ENCODE measurements around the gene IP6K3.
A peak's percentile ranks its signal among the peaks of the same experiment; 100 is the strongest.

Gene IP6K3, protein sequence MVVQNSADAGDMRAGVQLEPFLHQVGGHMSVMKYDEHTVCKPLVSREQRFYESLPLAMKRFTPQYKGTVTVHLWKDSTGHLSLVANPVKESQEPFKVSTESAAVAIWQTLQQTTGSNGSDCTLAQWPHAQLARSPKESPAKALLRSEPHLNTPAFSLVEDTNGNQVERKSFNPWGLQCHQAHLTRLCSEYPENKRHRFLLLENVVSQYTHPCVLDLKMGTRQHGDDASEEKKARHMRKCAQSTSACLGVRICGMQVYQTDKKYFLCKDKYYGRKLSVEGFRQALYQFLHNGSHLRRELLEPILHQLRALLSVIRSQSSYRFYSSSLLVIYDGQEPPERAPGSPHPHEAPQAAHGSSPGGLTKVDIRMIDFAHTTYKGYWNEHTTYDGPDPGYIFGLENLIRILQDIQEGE

DNA sequence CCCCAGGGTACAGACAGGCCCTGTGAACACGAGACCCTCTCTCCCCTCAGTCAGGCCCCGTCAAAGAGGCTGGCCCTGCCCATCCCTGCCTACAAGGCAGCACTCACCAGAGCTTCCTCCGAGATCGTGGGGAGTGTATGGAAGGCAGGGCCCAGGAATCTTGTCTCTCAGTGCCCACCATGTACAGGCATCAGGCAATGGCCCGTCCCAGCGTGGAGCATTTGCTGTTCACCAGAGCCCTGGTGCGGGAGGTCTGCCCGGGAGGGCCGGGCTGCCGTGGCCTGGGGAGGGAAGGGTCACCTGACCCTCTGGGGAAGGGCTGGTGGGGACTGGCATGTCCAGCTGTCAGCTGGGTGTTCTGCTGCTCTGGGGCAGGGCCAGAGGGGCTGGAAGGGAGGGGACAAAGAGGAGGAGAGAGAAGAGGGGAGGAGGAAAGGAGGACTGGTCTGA is at the start of gene IP6K3:
IP6K3 (minus strand) TSS at position 255 of the 450 bp plus-strand sequence. CDS start 11,429 bp downstream, outside the sequence.
- no peak for DNase-seq

DNA sequence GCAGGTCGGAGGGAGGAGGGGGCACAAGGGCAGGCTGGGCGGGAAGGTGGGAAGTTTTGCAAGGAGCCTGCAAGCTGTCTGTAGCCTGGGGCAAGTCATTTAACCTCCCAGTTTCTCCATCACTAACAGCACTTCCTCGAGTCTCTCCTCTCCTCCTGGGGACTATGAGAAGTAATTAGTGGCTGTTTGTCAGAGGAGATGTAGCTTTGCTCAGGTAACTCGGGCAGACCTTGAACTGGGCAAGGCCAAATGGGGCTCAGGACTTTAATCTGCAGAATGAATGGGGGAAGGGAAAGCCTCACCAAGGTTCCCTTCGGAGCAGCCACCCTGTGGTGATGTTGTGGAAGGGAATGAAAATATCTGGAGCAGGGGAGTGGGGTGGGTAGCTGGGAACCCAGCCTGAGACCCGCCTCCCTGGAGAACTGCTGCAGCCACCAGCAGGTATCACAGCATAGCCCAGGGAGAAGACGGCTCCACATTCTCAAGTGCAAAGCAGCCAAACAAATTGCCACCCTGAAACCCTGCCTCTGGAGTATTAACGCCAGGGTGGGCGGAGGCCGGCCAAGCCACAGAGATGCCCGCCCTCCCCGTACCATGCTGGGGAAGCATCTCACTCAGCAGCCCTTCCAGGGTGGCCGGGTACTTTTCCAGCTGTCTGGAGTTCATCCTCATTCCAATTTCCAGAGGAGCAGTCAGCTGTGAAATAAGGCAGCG is 48.4 kb upstream of the IP6K3 start:
- no peak for DNase-seq

DNA sequence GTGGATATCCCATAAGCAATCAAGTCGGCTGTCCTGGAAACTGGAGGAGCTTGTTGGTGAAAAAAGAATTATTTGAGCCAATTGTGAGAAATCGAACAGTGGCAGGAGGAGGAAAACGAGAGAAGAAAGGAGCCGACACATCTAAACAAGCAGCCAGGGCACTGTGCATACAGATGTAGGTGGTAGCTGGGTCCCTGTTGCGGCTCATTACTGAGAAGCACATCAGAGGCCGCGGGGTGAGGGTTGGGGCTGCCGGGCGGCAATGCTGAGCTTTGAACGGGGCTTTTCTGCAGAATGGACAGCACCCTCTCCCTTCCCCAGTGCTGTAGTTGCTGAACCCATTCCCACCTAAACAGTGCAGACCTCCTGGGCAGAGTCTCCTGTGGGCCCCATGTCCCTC is 46.3 kb upstream of the IP6K3 start:
- no peak for DNase-seq

DNA sequence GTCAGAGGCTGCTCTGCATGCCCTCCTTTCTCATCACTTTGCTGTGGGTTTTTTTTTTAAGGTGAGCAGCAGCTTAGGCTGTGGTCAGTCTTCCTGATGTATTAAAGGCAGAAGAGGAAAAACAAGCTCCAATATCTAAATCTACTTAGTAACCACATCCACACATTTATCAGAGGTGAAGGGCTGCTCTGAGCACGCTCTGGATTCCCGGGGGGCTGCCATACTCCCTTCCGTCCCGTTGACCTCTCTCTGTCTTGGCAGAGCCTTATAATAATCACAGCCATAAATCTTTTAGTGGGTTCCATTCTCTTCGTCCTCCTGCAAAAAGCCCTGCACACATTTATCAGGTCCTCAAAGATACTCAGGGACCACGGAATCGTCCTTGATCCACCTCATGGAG is 44.9 kb upstream of the IP6K3 start:
- no peak for DNase-seq

DNA sequence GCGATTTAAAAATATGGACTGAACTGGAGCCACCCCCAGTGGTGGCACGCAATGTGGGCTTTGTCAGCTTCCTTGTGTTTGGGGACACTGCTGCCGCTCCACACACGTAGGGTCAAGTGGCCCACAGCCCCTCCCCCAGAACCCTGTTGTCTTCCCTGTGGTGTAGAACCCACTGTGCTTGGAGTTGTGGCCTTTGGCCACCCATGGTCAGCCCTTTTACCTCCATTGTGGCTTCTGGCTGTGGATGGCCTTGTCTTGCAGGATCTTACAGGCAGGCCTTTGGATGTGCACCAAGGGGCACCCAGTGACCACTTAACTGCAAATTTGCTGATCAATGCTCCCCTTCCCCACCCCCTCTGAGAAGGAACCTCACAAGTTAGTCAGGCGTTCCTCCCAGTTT is 44.2 kb upstream of the IP6K3 start:
- no peak for DNase-seq

DNA sequence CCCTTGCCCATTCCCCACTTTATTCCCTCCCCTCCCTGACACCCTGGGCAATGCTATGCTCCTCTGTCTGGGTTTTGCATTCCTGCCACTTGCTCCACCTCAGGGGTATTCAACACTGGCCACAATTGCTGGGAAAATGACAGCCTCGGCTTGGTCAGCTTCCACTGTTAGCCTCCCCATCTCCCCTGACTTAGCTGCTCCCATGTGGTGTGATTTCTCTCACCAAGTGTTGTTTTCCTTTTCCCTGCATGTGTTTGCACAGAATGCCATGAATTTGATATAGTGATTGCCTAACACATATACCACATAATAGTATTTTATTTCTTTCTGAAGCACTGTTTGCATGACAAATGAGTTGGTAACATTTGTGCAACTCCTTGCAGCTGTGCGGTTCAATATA is 43.7 kb upstream of the IP6K3 start:
- DNase-seq = no peak

DNA sequence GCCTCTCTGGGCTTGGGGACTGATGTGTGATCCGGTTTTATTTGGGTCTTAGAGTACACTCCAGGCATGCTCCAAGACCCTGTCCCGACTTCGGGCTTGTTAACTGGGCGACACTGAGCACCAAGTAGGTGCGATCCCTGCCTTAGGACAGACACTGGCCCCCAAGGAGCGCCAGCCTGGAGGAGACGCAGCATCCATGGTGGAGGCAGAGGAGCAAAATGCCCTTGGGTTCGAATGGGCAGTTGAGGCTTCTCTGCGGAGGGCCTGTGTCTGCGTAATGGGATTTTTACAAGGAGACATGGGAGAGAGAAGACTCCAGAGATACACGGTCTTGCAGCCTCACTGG is 42.8 kb upstream of the IP6K3 start:
- no peak for DNase-seq

DNA sequence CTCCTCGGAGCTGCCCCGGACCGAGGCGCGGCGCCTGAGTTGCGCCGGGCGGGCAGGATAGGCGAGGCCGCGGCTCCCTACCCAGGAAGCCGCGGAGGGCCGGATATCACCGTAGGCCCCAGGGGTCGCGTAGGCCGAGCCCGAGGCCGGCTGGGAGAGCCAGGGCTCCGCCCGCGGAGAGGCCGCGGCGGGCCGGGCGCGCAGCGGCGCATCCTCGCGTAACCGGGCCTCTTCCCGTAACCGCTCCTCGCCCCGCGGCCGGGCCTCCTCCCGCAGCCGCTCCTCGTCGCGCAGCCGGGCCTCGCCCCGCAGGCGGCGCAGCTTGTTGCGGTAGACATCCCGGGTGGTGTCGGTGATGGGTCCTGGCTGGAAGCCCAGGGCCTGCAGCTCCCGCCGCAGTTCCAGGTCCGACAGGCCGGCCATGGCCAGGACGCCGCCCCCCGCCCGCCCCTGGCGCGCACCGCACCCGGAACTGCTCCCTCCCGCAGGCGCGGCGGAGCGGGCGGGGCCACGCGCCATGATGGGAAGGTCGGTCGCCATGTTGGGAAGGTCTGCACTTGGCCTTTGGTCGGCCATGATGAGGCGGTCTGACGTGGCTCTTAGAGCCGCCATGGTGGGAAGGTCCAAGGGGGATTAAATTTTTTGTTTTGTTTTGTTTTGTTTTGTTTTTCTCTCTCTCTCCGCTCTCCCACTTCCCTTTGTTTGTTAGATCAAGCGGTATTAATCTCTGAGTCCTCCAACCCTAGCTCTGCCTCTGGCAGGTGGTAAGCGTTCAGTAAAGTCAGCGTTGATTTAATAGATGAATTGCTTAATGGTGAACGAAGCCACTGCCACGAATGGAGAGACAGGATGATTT is 42.2 kb upstream of the IP6K3 start, which contains the start of gene LEMD2:
LEMD2 (minus strand) TSS at position 437 of the 856 bp plus-strand sequence; CDS start at position 423, 14 bp downstream.
- DNase-seq = peak; percentile 94

DNA sequence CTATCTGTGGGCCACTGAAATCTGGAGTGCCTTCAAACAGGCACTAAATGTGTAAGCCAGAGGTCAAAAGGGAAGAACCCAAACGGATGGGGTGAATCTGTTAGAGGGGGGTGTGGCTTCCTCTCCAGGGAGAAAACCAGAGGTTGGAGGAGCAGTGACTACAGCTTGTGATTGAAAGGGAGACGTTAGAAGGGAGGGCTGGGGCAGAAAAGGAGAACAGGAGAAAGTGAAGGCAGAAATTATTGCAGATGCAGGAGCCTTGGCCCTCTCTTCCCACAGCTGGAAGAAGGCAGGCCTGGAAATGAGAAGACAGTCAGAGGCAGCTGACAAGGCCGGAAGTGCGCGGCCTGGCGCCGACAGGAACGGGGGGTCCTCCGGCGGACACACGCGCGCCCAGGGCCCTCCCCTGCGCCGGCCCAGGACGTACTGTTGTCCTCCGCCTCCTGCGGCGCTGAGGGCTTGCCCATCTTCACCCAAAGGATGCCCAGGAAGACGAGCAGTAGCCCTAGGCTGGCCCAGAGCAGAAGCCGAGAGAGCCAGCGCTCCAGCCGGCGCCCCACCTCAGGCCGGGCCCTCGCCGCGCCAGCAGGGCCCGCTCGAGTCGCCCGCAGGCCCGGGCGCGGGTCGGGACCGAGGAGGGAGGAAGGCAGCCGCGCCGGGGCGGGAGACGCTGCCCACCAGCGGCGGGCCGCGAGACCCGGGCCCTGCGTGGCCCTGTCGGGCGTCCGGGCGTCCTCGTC is 41.4 kb upstream of the IP6K3 start:
- DNase-seq = peak; percentile 67

DNA sequence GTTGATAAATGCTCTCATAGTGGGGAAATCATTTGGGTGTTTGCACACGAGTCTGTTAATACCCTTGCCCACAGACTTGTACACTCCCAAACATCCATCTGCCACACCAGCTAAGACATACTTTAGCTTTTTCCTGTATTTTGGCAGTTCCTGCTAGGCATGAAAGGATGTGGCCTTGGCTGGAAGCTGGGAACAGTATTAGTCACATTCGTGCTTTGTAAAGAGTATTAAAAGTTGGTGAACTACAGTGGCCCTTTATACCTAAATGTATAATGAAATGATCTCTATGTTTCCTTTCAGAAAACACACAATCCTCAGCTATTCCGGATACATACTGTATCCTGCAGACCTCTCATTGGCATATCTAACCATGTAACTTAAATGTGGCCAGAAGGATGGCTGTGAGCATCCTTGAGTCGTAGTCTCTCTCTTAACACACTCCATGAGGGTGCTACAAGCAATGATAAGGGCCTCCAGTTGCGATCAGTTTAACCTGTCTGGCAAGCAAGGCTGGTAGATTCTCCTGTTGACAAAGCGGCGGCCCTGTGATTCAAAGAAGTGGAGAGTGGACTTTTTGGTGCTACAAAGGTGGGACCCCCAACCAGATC is 40.7 kb upstream of the IP6K3 start:
- no peak for DNase-seq

DNA sequence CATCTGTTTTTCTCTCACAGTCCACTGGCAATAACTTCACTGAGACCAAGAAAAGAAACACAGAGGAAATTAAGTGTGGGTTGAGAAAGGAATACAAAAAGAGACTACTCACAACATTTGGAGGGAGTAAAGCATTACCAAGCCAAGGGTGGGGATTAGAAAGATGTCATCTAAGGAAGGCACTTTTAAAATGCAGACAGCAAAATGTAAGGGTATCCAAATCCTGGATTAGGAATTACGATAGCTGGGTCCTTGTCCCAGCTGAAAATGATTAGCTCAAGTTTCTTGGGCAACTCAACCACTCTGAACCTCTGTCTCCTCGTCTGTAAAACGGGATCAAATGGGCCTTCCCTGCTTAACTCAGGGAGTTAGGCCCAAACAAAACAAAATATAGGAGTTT is 40.0 kb upstream of the IP6K3 start:
- DNase-seq = no peak

DNA sequence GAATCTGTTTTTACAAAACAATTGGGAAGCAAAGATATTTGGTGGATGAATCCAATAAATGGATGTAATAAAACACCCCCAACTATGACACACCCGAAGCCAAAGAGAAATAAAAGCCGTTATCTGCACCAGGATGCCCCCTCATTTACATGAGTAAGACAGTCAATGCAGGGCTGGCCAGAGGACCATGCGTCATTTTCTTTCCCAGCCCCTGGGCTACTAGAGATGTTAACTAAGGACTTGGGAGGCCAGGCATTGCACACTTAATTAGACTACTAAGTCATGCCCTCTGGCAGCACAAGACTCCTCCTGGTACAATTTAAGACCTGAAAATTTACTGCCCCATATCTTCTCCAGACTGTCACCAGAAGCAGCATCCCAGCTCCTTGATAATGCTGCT is 39.1 kb upstream of the IP6K3 start:
- no peak for DNase-seq

DNA sequence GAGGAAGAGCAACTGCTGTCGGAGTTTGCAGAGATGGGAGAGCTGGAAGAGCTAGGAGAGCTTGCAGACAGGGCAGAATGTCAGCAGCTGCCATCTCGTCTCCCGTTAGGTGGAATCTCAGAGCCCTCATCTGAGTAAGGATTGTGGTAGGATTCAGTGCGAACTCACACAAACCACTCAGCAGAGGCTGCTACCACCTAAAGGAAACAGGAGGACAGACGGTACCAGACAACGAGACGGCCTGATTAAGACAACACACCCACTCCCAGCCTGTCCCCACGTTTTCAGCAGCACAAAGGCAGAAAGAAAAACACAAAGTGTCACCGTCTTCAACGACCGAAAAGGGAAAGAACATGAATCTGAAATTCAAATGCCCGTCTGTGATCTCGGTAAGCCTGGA is 38.1 kb upstream of the IP6K3 start:
- no peak for DNase-seq

DNA sequence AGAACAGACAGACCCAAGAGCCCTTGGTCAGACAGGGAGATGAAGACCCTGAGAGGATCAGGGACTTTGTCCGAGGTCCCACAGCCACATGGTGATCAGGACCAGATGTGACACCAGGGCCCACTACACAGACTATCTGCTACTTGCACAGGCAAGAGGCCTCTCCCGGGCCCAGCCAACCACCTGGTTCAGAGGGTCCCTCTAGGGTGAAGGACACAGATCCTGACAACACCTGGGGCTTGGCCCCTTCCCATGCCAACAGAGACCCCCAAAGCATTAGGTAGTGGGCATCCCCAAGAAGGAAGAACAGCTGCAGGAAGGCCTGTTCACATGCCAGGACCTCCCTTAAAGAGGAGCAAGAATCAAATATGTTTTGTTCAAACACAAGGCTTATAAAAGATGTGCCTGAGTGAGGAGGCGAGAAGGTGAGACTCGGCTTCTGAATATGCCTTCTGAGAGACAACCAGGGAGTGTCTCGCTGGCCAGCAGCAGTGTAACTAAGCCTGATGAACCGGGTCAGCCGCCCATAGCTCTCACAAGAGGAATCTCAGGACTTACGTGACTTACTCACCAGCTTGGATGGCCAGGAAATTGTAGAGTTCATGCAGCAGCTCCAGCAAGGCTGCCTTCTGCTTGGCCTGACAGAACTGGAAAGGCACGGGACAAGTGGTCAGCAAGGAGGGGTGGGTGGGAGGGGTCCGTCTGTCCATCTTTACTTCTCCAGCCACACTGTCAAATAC is 37.2 kb upstream of the IP6K3 start:
- DNase-seq = no peak

DNA sequence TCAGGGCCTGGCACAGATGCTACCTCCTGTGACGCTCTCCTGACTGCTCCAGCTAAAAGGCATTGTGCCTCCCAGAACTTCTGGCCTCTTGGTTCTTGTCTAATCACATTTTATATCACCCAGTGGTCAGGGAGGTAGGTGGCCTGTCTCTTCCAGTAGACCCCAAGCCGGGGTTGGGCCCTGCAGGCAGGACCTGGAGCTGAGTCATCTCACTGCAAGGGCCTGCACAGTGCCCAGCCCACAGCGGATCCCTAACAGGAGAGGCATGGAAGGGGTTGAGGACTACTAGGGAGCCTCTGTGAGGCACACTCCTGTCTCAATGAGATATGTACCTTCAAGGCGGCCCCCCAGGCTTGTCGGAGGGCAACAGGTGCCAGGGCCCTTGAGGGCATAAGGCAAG is 35.9 kb upstream of the IP6K3 start:
- no peak for DNase-seq

DNA sequence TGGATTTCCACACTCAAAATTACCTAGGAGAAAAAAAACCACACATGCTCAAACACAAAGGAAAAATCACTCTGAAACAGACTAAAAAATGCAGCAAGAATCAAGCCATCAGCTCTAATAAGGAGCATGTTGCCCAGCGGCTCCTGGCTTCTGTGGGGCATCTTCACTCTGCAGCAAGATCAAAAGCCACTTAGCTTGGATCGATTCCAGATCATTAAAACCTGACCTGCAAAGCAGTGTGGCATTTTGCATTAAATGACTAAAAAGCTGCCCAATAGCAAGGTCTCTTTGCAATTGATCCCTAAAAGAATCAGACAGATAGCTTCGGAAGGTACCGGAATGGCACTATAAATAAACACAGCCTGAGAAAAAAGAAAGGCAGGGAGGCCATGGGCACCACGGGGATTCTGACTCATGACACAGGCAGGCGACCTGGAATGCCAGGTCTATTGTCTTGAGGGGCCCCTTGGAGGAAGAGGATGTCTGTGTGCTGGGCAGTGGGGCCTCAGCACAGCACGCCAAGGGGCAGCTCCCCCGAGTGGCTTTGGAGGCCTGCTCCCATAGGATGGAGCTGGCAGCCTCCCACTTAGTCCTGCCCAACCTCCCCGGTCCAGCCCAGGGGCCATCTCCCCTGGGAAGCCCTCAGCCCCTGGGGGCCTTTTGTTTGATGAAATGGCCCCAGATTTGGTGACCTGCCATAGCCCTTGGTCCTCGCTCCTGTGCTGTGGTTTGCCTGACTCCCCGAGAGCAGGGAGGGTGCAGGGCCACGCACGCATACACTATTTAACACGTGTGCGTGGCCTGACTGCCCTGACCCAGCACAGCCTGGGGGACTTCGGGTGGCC is 34.6 kb upstream of the IP6K3 start:
- no peak for DNase-seq

DNA sequence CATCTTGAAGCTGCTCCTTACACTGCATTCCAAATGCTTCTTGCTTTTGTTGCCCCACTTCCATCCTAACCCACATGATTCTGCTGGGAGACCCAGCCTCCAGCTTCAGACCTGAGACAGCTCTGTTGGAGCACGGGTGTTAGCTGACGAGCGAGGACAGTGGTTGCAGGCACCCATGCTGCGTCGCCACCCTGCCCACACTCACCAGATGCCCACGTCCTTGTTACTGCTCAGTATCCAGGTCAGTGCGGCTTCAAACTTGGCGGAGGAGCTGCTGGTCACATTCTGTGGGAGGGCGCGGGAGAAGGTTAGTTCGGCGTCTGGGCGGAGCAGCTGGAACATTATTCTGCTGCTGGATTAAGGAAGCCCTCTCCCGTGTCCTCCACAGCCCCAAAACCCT is 33.2 kb upstream of the IP6K3 start:
- no peak for DNase-seq

DNA sequence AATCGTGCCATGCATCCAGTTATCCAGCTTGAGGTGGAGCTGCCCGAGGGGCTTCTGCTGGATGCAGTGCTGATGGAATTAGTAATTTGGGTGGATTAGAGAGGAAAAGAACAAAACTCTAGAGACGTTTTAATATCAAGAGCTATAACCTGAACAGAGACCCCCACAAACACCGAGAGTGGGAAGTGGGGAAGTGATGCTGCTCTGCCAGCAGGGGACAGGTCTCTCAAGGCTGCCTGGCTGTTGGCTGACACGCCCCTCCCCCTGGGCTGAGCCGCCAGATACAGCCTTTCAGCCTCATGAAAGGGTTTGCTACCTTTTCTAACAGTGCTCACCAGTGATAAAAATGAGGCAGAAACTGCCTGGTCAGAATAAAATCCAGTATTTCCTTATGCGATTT is 32.6 kb upstream of the IP6K3 start:
- no peak for DNase-seq

DNA sequence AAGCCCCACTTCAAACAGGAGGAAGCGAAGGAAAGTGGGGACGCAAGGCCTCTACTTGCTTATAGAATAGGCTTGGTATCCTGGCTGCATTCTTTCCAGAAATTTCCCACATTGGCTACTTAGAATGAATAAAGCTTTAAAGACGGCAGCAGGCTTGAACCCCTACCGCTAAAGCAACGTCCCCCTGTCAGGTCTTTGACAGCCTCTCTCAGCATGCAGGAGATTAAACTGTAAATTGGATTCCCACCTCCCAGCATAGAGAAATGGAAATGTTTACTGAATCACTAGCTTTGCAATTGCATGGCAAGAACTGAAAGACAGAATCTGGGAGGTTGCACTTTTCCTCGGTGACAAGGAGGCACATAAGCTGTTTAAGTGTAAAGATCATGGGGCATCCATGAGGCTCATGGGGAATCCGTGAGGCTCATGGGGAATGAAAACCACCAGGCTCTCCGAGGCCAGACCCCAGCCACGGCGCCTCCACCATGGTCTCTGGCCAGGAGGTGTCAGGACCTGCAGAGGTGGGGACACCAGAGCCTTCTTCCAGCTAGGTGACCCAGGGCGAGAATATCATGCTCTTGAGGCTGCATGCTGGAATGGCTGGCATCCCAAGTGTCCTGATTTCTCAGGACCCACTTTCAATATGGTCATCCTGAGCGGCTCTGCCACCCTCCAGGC is 31.9 kb upstream of the IP6K3 start:
- no peak for DNase-seq

Measured in CD4-positive, alpha-beta T cell treated with Interleukin-17A for 1 hour (primary cell).